ENCODE results near the gene CP. TPM values are rescaled to one million over a fixed set of nuclear protein-coding genes. Genes with fewer than 3 reads are reported as not detected.
A peak's percentile ranks its signal among the peaks of the same experiment; 100 is the strongest.

CP gene
- total RNA-seq, 1 donor from 2014 or later, result 5.2 TPM

DNA sequence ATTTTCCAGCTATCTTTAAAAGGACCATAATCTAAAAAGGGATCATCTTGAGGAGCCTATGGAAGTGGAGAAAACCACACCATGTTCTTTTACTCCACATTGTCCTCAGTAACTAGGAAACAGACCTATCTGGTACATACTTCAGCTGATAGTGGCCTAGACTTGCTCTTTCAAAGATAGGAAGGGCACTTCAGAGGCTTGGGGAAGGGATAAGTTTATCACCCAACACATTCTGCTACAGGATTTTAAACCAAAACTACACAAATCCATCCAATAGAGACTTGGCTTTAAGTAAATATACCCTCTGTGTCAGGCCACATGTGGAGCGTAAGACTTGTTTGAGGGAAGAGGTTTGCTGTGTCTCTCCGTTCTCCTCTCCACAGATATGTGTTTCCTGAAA is 35.4 kb downstream of the CP start:
- no peak for DNase-seq

- no peak for DNase-seq
These were observed 40.4 kb downstream of the CP start for GRCh38 chr3:149181182-149181581.

GRCh38 chr3:149180057-149180573 is 41.5 kb downstream of the CP start:
- DNase-seq, result peak; percentile 55

DNA sequence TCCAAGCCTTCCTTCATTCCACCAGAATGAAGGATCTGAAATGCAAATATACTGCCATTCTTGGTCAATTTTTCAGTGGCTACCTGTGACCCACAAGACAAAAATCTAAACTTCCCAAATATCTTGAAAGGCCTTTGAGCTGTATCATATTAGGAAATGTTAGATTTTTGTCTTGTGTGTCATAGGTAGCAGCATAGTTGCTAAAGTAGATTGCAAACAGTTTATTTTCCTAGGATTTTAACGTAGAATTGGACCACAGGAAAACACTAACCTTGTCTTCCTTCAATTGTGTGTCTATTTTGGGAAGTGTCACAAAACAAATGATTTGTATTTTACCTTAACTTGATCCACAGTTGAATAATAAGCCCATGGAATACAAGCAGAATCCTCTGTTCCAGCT is 42.4 kb downstream of the CP start:
- no peak for DNase-seq

GRCh38 chr3:149177122-149177521 is 44.5 kb downstream of the CP start:
- no peak for DNase-seq

GRCh38 chr3:149174901-149175300 is 46.7 kb downstream of the CP start:
- no peak for DNase-seq

DNA sequence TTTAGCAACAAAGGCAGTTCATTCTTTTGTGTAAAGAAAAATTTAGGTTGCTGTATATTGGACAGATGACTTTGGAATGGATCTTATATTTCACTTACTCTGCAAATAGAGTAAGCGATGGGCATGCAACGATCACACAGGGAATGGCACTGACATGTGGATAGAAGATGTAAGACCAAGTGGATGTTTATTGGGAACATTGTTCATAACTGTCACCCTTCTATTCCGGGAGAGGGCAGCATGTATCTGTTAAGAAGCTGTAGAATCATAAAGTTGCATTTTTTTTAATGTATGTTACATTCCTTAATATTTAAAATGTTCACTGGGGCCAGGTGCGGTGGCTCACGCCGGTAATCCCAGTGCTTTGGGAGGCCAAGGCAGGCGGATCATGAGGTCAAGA is 51.0 kb downstream of the CP start:
- no peak for DNase-seq

GRCh38 chr3:149167898-149168297 is 53.7 kb downstream of the CP start:
- DNase-seq, result no peak

DNA sequence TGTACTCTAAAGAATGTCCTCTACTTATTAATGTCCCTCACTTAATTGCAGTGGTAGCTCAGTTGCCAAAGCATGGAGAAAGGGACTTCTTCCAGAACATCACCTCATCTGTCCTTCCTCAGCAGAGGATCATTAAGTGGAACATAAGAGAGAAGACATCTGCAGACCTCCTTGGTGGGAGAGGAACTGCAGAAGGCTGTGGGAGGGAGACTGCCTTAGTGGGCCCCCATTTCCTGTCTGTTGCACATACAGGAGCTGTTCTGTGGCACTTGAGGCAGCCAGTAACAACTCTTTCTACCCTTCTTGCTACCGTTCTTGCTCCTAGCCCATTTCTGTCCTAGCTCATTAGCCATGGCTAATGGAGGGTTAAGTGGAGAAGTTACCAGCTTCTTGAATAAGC is 58.6 kb downstream of the CP start:
- DNase-seq, result no peak

DNA sequence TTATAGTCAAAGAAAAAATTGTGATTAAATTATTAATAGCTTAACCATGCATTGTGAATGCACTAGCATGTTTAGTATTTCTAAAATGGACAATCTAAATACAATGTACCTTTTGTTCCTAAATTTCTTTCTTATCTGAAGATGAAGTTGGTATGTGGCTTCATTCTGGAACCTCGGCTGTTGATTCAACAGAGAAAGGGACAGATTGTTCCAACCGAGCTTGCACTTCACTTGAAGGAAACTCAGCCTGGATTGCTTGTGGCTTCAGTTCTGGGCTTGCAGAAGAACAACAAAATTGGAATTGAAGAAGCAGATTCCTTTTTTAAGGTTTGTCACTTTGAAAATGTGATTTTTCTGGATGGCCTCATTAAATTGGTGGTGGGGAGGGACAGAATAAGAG is 59.6 kb downstream of the CP start:
- DNase-seq, result no peak

DNA sequence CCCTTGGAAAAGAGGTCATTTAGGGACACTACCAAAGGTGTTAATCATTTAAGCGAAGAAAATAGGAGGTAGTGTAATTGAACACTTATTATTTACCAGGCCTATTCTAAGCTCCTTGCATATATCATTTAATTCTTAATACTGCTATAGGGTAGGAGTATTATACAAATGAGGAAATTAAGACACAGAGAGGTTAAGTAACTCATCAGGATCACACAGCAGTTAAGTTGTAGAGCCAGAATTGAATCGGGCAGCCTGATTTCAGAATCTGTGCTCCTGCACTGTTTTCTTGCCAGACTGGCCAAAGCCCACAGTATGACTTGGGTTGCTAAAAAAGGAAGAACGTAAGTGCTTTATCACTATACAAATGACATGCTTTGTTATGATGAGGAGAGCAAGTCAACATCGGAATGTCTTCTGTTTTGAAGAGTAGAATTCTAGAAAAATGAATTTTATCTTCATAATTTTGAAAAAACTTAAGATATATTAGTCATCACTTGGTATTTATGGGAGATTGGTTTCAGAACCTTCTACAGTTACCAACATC is 60.8 kb downstream of the CP start:
- no peak for DNase-seq

DNA sequence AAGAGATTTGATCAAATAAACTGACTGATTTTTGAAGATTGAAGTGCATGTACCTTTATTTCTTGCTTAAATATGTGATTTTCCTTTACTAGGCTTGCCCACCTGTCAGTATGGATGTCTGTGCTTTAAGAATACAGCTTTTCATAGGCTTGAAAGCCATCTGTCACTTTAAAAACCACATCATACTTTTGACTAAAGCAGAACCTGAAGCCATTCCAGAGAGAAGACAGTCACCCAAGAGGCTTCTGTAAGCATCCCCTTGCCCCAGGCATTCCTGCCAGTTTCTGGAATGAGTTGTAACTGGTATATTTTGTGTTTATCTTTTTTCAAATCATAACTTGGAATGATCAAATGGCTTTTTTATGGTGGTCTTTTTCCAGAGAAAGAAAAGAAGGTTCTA is 68.2 kb downstream of the CP start:
- DNase-seq, result no peak

DNA sequence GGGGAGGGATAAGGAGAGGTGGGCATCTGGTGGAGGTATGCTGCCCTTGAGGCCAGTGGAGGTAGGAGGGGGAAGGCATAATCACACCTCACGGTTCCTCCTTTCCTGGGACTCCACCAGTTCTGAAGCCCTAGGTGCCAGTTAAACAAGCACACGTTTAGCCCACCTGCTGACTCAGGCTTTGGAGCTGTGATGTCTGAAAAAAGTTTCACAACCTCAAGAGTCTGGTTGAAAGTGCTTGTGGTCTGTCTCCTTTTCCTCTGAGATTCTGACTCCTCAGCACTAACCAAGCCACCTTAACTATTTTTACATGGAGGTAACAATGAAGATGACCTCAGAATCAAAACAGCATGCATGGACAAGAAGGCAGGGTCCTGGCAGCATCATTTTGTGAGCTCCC is 69.2 kb downstream of the CP start:
- no peak for DNase-seq

DNA sequence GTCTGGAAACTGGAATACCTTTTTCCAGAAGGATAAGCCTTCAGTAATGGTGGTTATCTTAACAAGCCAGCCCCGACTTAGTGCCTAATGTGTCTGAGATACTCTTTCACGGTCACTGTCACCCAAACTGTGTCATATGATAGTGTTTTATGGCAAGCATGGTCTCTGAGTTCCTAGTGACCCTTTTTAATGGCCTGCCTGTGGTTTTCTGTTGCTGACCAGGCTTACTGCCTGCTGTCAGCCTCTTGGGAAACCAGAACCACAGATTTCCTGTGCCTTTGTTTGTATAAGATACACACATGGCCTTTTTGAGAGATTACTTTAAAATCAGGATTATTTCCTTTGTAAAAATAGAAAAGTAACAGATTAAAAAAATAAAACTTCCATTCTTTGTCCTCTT is 69.8 kb downstream of the CP start:
- no peak for DNase-seq

- no peak for DNase-seq
These were observed 71.2 kb downstream of the CP start for GRCh38 chr3:149150436-149150835.

GRCh38 chr3:149145974-149146373 is 75.7 kb downstream of the CP start:
- no peak for DNase-seq

GRCh38 chr3:149145356-149145755 is 76.3 kb downstream of the CP start:
- DNase-seq, result no peak

GRCh38 chr3:149142682-149143081 is 78.9 kb downstream of the CP start:
- DNase-seq, result no peak

GRCh38 chr3:149134575-149134974 is 87.1 kb downstream of the CP start:
- DNase-seq, result no peak

DNA sequence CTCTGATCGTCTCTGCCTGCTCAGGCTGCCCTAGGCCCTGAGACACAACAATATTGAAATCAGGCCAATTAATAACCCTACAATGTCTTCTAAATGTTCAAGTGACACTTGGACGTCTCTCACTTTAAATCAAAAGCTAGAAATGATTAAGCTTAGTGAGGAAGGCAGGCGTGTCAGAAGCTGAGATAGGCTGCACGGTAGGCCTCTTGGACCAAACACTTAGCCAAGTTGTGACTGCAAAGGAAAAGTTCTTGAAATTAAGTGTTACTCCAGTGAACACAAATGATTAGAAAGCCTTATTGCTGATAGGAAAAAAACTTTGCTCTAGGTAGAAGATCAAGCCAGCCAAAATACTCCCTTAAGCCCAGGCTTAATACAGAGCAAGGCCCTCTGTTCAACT is 90.0 kb downstream of the CP start:
- no peak for DNase-seq

- peak; percentile 95 for DNase-seq
These were observed 92.1 kb downstream of the CP start, which contains the start of gene HPS3 for GRCh38 chr3:149129326-149130205. HPS3 (plus strand) TSS chr3:149129638; CDS start chr3:149129724, 86 bp downstream.

GRCh38 chr3:149128821-149129220 is 92.8 kb downstream of the CP start:
- DNase-seq, result no peak

- DNase-seq, result no peak
These were observed 98.7 kb downstream of the CP start for GRCh38 chr3:149122721-149123578.
